GM19023 (cell line): ENCODE measurements around the gene TBC1D1.
A peak's percentile ranks its signal among the peaks of the same experiment; 100 is the strongest.

Experiments
- ATAC-seq: cut with Tn5 transposase; IDR thresholded peaks from one replicate; pipeline ENCODE4 v1.9.1; 2021; ENCODE audit warnings: mild to moderate bottlenecking, moderate library complexity; ENCODE audit not compliant: unreplicated experiment

The TBC1D1 gene

DNA sequence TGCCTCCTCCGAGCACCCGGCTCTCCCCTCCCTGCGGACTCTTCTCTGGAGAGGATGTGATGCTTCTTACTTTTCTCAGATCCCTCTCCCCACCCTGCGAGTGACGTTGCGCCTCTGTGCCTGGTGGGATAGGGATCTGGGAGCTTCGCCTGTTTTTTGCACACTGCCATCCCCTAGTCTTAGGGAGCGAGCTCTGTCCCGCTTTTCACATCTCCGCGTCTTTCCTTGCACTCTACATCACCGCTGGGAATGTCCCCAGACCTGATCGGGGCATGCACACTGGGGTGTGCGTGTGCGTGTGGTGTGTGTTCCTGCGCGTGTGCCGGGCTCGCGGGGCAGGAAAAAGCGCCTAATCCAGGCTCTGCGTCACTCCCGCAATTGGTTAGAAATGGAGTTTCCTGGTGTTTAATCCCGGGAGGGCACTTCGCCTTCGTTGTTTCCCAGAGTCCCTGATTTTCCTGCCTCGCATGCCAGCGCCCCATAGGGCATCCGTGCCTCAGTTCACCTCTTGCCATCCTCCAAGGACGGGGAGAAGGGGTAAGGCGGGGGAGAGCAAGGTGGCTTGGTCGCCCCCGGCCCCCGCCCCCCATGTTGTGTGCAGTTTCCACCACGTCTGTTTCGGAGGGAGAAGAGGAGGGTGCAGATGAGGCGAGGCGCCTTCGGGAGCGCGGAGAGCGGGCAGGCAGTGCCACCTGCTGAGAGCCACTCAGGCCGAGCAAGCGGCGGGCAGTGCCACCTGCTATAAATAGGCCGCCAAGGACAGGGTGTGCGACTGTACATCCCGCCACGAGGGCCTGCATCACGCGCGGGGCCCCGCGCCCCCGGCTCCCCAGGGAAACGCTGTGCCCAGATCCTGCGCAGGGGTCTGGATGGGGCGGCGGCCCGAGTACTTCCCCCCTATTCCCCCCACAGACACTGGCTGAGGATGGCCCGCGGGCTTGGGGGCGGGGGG, 759 bp upstream of the TBC1D1 start:
- ATAC-seq: peak; percentile 9

DNA sequence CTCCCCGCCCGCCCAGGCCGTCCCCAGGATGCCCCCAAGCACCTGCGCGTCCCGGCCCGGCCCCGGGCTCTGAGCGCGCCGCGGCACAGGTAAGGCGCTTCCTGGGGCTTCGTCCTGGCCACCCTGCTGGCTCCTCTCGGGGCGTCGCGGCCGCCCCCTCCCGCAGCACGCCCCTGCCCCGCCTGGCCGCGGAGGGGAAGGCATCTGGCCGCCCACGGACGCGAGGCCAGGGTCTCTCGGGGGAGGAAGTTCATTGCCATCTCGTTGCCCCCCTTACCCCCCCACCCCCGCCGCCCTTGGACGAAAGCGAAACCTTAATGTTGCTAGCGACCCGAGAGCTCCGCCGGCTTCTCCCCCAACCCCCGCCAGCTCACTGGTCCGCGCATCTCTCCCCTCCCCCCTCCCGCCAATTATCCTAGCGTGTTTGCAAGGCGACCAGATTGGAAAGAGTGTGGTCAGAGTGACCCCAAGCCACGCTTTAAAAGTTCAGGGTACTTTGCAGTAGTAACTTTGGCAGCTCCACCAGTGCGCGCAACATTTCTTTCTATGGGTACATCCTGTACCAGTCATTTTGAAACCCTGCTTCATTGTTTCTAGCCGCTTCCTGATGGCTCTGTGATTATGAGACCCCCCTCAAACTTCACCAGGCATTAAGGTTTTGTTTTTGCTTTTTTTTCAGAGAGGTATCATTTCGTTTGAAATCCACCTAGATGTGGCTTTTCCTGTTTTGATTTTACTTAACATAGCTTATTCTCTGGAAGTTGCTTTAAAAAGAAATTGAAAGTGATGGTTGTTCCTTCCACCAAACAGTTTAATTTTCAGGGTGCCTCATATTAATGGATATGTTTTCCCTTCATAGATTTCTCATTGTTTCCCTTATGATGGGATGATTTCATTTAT, 626 bp downstream of the TBC1D1 start:
- ATAC-seq: peak; percentile 45

DNA sequence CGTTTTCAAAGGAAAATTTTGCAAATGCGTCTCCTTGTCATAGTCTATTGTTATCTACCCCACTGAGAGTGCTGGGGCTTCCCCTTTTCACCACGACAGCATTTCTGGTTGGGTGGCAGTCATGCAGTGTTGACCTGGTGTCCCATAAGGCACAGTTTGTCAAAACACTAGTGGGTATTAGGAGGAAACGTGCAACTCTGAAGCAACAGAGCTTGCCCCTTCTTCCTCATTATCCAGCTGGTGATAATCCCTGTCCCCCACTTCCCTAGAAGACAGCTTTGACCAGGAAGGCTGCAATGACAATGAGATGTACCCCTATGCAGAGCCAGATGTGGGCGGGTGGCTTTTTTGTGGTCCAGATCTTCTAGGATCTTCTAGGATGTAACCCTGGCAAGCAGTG, 1.8 kb downstream of the TBC1D1 start:
- ATAC-seq: peak; percentile 43

DNA sequence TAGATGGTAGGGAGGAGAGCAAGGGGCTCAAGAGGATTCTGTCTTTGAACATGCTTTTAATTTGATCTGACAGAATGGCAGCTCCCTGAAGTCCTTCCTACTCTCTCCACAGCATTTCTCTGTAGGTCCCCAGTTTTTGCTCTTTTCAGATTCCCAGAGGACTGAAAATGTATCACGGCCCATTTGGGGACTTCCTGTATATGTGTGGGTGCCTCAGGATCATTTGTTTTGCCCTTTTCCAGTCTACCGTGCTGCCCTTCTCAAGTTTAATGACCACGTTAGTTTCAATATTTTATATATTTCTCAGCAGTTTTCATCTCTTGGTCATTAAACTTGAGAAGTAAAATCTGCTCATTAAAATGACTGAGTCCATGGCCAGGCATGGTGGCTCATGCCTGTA, 2.3 kb downstream of the TBC1D1 start:
- no peak for ATAC-seq

DNA sequence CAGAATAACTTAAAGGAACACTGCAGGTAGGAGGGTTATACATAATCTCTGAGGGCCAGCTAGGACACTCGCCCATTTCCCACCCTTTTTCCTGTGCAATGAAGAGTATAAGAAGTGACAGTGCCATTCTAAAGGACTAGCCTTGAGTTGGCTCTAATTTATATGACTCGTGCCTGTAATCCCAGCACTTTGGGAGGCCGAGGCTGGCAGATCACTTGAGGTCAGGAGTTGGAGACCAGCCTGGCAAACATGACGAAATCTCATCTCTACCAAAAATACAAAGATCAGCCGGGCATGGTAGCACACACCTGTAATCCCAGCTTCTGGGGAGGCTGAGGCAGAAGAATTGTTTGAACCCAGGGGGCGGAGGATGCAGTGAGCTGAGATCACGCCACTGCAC, 4.4 kb downstream of the TBC1D1 start:
- ATAC-seq: no peak

DNA sequence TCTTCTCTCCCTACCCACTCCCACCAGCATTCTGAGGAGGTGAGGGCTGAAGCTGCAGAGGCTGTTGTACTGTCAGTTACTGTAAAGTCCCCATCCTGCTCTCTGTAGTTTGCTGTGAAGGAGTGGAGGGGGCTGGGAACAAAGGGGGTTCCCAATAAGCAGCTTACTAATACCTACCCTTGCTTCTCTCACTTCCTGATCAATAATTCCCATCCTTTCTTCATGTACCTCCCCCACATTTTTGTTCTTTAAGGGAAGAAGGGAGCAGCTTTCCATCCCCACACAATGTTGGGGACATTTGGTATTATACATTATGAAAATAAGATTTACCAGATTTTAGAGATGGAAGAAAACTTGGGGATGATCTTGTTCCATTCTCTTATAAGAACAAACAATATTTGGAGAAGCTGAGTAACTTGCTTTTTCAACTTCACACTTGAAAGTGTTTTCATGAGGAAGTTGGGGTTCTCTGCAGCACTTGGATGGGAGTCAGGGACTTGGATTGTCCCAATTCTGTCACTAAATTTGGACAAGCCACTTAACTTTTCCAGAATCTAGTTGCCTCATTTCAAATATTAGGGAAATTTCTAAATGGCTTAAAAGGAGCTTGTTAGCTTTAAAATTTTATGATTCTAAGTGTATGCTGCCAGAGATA, 5.4 kb downstream of the TBC1D1 start:
- ATAC-seq: no peak

- no peak for ATAC-seq
These were observed 11.3 kb downstream of the TBC1D1 start for GRCh38 chr4:37902212-37902611.

DNA sequence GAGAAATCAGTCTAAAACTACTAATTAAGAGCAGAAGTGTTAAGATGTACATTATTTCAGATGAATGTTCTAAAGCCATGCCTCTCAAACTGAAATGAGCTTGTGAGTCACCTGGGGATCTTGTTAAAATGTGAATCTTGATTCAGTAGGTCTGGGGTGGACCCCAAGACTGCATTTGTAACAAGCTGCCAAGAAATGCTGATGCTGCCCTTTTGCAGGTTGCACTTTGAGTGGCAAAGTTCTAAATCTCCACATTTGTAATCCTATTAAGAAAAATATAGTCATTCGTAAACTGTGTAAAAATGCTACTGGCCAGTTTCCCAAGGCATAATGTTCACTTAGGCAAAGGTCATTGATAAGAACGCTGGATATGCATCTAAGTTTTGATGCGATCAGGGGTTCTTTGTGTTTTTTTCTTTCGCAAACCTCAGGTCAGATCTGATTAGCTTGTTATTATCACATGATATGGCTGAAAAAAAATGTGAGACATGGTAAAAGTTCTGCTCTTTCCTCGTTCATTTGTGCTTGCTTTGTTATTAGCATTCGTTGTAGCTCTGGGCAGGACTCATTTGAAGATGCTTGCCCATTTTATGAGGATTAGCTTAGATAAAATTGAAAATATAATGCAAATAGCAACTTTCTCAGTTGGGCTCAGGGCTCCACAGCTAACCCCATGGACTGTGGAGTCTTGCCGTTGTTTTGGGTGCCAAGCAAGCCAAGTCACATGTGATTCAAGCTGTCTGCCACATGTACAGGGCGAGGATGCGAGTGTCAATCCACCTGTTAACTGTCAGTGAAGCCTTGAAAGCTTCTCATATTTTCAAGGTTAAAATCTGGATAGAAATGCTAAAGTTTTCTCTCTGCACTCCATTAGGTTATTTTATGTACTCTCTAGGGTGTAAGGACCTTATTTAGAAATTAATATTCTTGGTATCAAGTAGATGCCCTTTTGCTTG, 12.1 kb downstream of the TBC1D1 start:
- ATAC-seq: no peak

- no peak for ATAC-seq
These were observed 13.0 kb downstream of the TBC1D1 start for GRCh38 chr4:37903901-37904300.

DNA sequence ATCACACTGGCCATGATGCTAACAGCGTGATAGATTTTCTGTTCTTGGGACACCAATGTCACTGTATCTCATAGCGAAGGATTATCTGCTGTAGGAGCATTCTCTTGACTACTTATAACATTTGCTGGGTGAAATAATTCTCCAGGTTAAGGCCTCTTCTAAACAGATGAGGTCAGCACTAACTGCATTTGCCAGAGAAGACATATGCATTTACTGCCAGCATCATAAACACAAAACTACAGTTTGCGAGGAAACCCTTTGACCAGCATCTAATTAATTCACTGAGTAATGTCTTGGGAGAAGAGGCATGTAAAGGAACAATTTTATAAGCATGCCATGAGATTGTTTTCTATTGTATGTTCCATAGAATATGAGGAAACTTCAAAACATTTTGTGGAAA, 13.9 kb downstream of the TBC1D1 start:
- ATAC-seq: no peak

DNA sequence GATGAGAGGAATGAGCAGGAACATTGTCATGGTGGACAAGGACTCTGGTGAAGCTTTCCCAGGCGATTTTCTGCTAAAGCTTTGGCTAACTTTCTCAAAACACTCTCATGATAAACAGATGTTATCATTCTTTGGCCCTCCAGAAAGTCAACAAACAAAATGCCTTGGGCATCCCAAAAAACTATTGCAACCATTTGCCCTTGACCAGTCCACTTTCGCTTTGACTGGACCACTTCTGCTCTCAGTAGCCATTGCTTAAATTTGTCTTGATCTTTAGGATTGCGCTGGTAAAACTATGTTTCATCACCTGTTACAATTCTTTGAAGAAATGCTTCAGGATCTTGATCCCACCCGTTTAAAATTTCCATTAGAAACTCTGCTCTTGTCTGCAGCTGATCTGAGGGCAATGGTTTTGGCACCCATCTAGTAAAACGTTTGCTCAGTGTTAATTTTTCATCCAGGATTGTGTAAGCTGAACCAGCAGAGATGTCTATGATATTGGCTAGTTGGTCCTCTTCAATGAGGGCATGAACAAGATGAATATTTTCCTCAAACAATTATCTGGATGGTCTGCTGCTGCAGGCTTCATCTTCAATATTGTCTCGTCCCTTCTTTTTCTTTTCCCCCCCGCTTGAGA, 14.8 kb downstream of the TBC1D1 start:
- ATAC-seq: no peak

DNA sequence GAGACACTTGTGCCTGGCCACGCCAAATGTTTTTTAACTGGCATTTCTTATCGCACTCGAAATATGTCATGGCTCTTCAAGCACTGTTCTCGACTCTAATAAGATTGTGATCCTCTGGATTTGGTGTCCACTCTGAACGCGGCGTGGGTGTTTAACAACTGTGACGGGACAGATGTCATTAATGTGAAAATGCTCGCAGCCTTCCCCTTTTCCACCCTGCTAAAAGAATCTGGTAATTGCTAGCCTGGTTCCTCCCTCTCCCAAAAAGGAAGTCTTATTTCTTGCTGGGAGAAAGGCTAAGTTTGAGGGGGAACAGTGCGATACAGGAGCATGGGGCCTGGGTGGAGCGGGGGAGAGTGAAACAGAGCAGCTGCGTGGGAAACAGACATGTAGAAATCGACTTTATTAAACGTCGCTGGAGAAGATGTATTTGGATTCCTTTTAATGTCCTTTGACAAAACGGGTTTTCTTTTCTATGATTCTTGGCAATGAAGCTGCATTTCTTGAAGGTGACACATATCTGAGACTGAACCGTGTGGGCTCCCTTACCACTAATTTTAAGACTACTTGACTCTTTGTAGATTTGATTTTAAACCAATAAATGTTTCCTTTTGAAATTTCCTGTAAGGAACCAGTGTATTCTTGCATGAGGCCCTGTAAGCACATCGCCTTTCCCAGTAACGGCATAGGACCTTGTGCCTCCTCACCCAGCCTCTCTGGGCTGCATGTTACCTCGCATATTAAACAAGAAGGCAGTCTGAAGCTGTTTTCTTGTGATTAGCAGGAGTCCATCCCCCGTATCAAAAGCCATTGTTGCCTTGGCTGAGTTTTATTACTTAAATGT, 17.8 kb downstream of the TBC1D1 start:
- ATAC-seq: no peak

DNA sequence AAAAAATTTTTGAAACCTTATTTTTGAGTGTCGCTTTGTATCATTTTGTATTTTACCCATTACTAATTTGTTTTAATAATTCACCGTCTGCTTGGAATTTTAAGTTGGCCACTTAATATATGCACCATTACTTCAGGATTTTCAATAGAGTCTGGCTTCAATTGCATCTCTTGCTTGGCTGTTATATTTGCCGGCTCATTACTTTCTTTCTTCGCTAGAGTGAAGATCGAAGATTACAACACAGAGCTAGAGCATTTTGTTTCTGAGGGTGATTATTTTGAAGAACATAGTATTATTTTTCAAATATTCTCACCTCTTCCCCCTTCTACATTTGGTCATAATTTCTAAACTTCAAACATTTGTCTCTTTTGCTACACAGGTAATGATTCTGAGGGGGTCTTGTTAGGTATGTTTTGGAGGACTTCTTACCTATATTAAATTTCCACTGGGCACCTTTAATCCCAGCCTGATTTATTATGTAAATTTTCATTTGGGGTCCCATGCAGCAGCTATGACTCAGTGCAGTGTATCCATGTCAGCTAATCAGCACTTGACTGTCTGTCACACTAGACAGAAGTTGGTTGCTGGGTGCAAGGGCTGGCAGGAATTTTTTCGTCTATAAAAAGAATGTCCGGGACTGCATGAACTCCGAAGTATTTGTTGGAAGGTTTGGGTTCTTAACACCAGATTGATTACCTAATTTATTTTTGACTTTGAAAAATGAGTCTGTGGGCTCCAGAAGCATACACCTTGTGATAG, 18.6 kb downstream of the TBC1D1 start:
- no peak for ATAC-seq

DNA sequence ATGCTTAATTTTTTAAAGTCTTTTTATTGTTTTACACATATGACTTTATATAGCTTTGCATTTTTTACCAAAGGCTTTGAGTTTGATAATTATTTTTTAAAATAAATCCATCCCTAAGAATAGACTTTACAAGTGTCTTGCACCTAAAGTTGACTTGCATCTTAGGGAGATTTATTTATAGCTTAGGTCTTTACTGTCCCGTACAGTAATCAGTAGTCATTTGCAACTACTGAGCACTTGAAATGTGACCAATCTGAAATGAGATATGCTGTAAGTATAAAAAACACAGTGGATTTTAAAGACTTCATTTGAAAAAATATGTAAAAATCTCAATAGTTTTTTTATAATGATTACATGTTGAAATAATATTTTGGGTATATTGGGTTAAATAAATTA, 19.2 kb downstream of the TBC1D1 start:
- ATAC-seq: no peak

GRCh38 chr4:37914539-37914938, 23.7 kb downstream of the TBC1D1 start:
- no peak for ATAC-seq

GRCh38 chr4:37917388-37917787, 26.5 kb downstream of the TBC1D1 start:
- ATAC-seq: no peak

DNA sequence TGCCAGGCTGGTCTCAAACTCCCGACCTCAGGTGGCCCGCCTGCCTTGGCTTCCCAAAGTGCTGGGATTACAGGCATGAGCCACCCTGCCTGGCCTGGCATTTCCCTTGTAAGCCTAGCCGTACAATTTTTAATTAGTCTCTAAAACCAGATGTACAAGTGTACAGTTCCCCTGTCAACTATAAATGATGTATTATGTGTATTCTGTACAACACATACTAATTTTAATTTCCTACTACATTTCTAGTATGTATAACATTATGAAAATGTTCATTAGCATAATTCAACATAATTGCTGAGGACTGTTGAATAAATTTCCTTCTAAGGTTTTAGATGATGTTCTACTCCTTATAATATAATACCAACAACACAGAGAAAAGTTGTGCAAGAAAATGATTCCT, 27.8 kb downstream of the TBC1D1 start:
- ATAC-seq: no peak

GRCh38 chr4:37922328-37922727, 31.4 kb downstream of the TBC1D1 start:
- no peak for ATAC-seq
